Keratinocyte (primary cell): Measurements from ENCODE around the gene GPC5. TPM values are rescaled to one million over a fixed set of nuclear protein-coding genes. Genes with fewer than 3 reads are reported as not detected.

Experiments
- DNase-seq: peaks from one replicate; pipeline ENCODE4 v3.0.0-alpha.2; 2011; ENCODE audit warnings: low read depth, missing footprints, low spot score
- FAIRE-seq: peaks from 2 replicates; lab custom pipeline; 2011; peaks lifted over from hg19 to GRCh38; lab: Jason Lieb, UNC
- H2AFZ ChIP-seq: 2 replicates; pipeline ENCODE4 v1.6.0; 2012; ENCODE audit warnings: low read length, control low read depth, inconsistent platforms; ENCODE audit not compliant: control insufficient read depth
- H3K27ac ChIP-seq: 2 replicates; pipeline ENCODE4 v1.5.1; 2011; ENCODE audit warnings: low read length; ENCODE audit not compliant: control insufficient read depth, insufficient read depth
- H3K27me3 ChIP-seq: 3 replicates; pipeline ENCODE4 v1.6.0; 2011; ENCODE audit warnings: low read length; ENCODE audit not compliant: control insufficient read depth, insufficient read depth; ENCODE audit errors: extremely low read depth
- H3K36me3 ChIP-seq, 2 experiments: 2 replicates in 1 of 2; 3 replicates in 1 of 2; pipeline ENCODE4 v1.5.1; 2011; ENCODE audit warnings: low read length in 2 of 2, mild to moderate bottlenecking in 1 of 2; ENCODE audit not compliant: control insufficient read depth in 2 of 2, insufficient read depth in 2 of 2; ENCODE audit errors: extremely low read depth in 1 of 2
- H3K4me1 ChIP-seq: 3 replicates; pipeline ENCODE4 v1.5.1; 2011; ENCODE audit warnings: low read length; ENCODE audit not compliant: control insufficient read depth, insufficient read depth; ENCODE audit errors: extremely low read depth
- H3K4me2 ChIP-seq: 3 replicates; pipeline ENCODE4 v1.6.0; 2011; ENCODE audit warnings: low read depth, low read length; ENCODE audit not compliant: control insufficient read depth, insufficient read depth; ENCODE audit errors: extremely low read depth
- H3K4me3 ChIP-seq, 3 experiments: fragments of 200-600 bp in 1 of 3; sonication (generic) in 1 of 3; 2 replicates in 2 of 3; 3 replicates in 1 of 3; pipeline ENCODE4 v1.5.1; 2011 to 2016; ENCODE audit warnings: low read length in 3 of 3, mild to moderate bottlenecking in 3 of 3, control low read depth in 2 of 3, inconsistent platforms in 1 of 3, low read depth in 1 of 3, mixed read lengths in 1 of 3, mixed run types in 1 of 3, moderate library complexity in 1 of 3; ENCODE audit not compliant: control insufficient read depth in 2 of 3, insufficient read depth in 2 of 3; ENCODE audit errors: extremely low read depth in 1 of 3
- H3K79me2 ChIP-seq: 2 replicates; pipeline ENCODE4 v1.6.0; 2012; ENCODE audit warnings: low read length; ENCODE audit not compliant: control insufficient read depth, insufficient read depth
- H3K9ac ChIP-seq: 3 replicates; pipeline ENCODE4 v1.6.0; 2011; ENCODE audit warnings: low read length; ENCODE audit not compliant: control insufficient read depth, insufficient read depth; ENCODE audit errors: extremely low read depth
- H3K9me1 ChIP-seq: 3 replicates; pipeline ENCODE4 v1.6.0; 2011; ENCODE audit warnings: low read length; ENCODE audit not compliant: control insufficient read depth, insufficient read depth; ENCODE audit errors: extremely low read depth
- H3K9me3 ChIP-seq: 2 replicates; pipeline ENCODE4 v1.5.1; 2012; ENCODE audit warnings: low read depth, low read length; ENCODE audit not compliant: control insufficient read depth
- H4K20me1 ChIP-seq: 3 replicates; pipeline ENCODE4 v1.6.0; 2011; ENCODE audit warnings: low read length; ENCODE audit not compliant: control insufficient read depth, insufficient read depth; ENCODE audit errors: extremely low read depth
- CTCF ChIP-seq, 3 experiments: IDR thresholded peaks in 1 of 3; conservative IDR thresholded peaks in 1 of 3; optimal IDR thresholded peaks in 1 of 3; 2 replicates in 2 of 3; 3 replicates in 1 of 3; pipeline versions ENCODE3 to v1.5.1; 2011; ENCODE audit warnings: low read length in 3 of 3, mild to moderate bottlenecking in 3 of 3, moderate library complexity in 2 of 3, control low read depth in 1 of 3, inconsistent platforms in 1 of 3; ENCODE audit not compliant: insufficient read depth in 2 of 3; ENCODE audit errors: extremely low read depth in 1 of 3
- EZH2 ChIP-seq: IDR thresholded peaks from one replicate; pipeline ENCODE4 v1.6.1; 2012; ENCODE audit warnings: inconsistent platforms, mild to moderate bottlenecking, low read length, moderate library complexity
- dilution Hi-C: fragments of 300-500 bp; cut with MboI; formaldehyde crosslinking; loops from one replicate; pipeline ENCODE4 v1.7.0; 2020; ENCODE audit warnings: low sequenced_read_pairs; ENCODE audit not compliant: extremely low pct_ligation_motif_present
- polyA plus RNA-seq, 5 experiments: library from polyadenylated mRNA; depleted of rRNA in 3 of 5; stranded (reverse) in 3 of 5; stranded (forward) in 1 of 5; unstranded in 1 of 5; fragments of >200 nt; gene quantifications; 1 replicate in 1 of 5; 2 replicates in 3 of 5; 3 replicates in 1 of 5; pipeline versions ENCODE4 v1.2.1 to v1.2.3, GENCODE V29; 2011 to 2012; ENCODE audit warnings: missing spikeins in 2 of 5, low read depth in 1 of 5, low replicate concordance in 1 of 5

The GPC5 gene
- polyA plus RNA-seq, 1 donor (not counting 4 experiments of a cell fraction or from before 2014, with no cell fraction given): 0.10 TPM

- H2AFZ ChIP-seq: no peak overlapping the region
- dilution Hi-C loops: no loop called here
- FAIRE-seq (no peak), DNase-seq (no peak)
- no peaks in the 10 kb centered on the region for H3K9me3 ChIP-seq
- H3K9me1 ChIP-seq: no peaks in the 10 kb centered on the region
- H4K20me1 ChIP-seq: no peaks in the 10 kb centered on the region
- no peaks in the 10 kb centered on the region for H3K4me1 ChIP-seq
- no peaks in the 10 kb centered on the region for H3K36me3 ChIP-seq
- no peak overlapping the region for H3K27ac ChIP-seq
- H3K4me2 ChIP-seq: no peak overlapping the region
- no peak overlapping the region for H3K4me3 ChIP-seq
- TF ChIP-seq EZH2: no peak
- no peak for TF ChIP-seq CTCF (optimal IDR thresholded peaks at IDR 0.05 in 1 of 3, IDR thresholded peaks at IDR 0.05 in 1 of 3, conservative IDR thresholded peaks at IDR 0.05 in 1 of 3; ENCODE audit: extremely low read depth in 1 of 3, insufficient read depth in 2 of 3, low read length in 3 of 3)
- H3K79me2 ChIP-seq: no peaks in the 10 kb centered on the region
- H3K27me3 ChIP-seq: no peaks in the 10 kb centered on the region
- H3K9ac ChIP-seq: no peak overlapping the region
Observed at GRCh38 chr13:91579320-91579719, 180.9 kb downstream of the GPC5 start.

GRCh38 chr13:91580749-91581148 lies 182.3 kb downstream of the GPC5 start:
- TF ChIP-seq CTCF (optimal IDR thresholded peaks at IDR 0.05 in 1 of 3, IDR thresholded peaks at IDR 0.05 in 1 of 3, conservative IDR thresholded peaks at IDR 0.05 in 1 of 3; ENCODE audit: extremely low read depth in 1 of 3, insufficient read depth in 2 of 3, low read length in 3 of 3): no peak
- no peak for TF ChIP-seq EZH2
- no peaks in the 10 kb centered on the region for H4K20me1 ChIP-seq
- no peaks in the 10 kb centered on the region for H3K4me1 ChIP-seq
- H3K9me1 ChIP-seq: no peaks in the 10 kb centered on the region
- H3K36me3 ChIP-seq: no peaks in the 10 kb centered on the region
- no peaks in the 10 kb centered on the region for H3K9me3 ChIP-seq
- no peak overlapping the region for H3K9ac ChIP-seq
- no peak overlapping the region for H2AFZ ChIP-seq
- H3K27me3 ChIP-seq: no peaks in the 10 kb centered on the region
- H3K27ac ChIP-seq: no peak overlapping the region
- no peaks in the 10 kb centered on the region for H3K79me2 ChIP-seq
- dilution Hi-C loops: no loop called here
- no peak overlapping the region for H3K4me3 ChIP-seq
- DNase-seq (no peak), FAIRE-seq (no peak)
- no peak overlapping the region for H3K4me2 ChIP-seq
